Retinal pigment epithelial cell (primary cell): ENCODE results near the gene MAP2.

ENCODE experiments used
- DNase-seq: peaks from one replicate; pipeline ENCODE4 v3.0.0-alpha.2; 2010; ENCODE audit warnings: low read depth
- H3K4me3 ChIP-seq: 2 replicates; pipeline ENCODE4 v1.5.1; 2011; ENCODE audit warnings: mild to moderate bottlenecking, low read length, control low read depth, moderate library complexity
- CTCF ChIP-seq: conservative IDR thresholded peaks from 2 replicates; pipeline ENCODE4 v1.5.1; 2011; ENCODE audit warnings: low read depth, low read length, control low read depth, inconsistent platforms

Gene MAP2

DNA sequence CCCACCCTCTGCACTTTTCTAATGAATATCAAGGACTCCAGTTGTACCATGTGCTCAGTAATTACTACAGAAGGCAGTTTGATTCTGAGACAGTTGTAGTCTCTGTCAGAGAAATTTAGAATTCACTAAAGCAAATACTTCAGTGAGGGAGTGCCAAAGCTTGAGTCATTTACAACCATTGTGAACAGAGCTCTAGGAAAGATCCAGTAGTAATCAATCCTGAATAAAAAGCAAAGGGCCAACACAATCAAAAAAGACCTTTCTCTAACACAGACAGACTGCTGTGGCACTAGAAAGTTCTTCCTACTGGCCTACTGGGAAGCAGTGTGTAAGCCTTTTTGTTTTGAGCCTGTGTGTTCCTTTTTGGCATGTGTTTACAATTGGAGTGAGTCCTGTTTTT lies 212.2 kb downstream of the MAP2 start:
- no peak overlapping the region for H3K4me3 ChIP-seq
- DNase-seq: no peak
- TF ChIP-seq CTCF: no peak

- no peak for TF ChIP-seq CTCF
- DNase-seq: no peak
Measured at GRCh38 chr2:209637293-209637692, 213.4 kb downstream of the MAP2 start.

DNA sequence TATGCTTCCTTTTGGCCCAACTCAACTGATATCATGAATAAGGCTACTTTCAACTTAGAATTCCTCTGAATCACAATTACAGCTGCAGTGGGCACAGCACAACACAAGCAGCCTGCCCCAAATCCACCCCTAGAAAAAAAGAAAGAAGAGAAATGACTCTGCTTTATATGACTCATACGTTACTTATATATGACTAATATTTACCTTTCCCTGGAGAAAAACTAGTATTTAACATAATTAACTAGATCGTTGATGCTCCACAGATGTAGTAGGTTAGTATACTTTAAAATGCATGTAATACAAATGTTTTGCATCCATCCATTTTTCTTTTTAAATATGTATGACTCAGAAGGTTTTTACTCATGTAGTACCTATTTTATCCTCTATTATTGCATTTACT lies 214.5 kb downstream of the MAP2 start:
- no peak for DNase-seq
- no peak for TF ChIP-seq CTCF

More at GRCh38 chr2:209637293-209637692, 213.4 kb downstream of the MAP2 start:
- H3K4me3 ChIP-seq: no peak overlapping the region

GRCh38 chr2:209640358-209640757 lies 216.5 kb downstream of the MAP2 start:
- DNase-seq: no peak
- H3K4me3 ChIP-seq: no peak overlapping the region
- no peak for TF ChIP-seq CTCF

More for the DNA sequence above, 214.5 kb downstream of the MAP2 start:
- H3K4me3 ChIP-seq: no peak overlapping the region

DNA sequence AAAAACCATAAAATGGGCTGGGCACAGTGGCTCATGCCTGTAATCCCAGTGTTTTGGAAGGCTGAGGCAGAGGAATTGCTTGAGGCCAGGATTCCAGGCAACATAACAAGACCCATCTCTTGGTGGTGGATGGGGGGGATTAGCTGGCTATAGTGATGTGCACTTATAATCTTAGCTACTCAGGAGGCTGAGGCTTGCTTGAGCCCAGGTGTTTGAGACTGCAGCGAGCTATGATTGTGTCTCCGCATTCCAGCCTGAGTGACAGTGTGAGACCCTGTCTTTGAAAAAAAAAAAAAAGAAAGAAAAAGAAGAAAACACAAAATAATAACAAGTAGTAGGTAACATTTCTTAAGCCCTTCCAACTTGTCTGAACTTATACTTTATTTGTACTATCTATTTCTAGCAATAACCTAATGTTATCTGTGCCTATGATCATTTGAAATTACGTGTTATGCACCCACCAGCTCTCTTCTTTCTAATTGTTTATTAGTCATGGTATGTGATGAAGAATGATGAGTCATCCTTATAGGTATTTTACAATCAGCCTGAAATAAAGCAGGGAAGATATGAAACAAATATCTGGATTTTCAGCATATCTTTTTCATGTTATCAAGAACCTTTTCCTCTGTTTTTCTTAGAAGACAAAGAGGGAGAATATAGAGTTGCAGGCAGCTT lies 218.4 kb downstream of the MAP2 start:
- DNase-seq: no peak
- no peak overlapping the region for H3K4me3 ChIP-seq
- TF ChIP-seq CTCF: no peak

GRCh38 chr2:209644842-209645241 lies 221.0 kb downstream of the MAP2 start:
- no peak for TF ChIP-seq CTCF

GRCh38 chr2:209648714-209649113 lies 224.9 kb downstream of the MAP2 start:
- H3K4me3 ChIP-seq: no peak overlapping the region
- TF ChIP-seq CTCF: no peak
- DNase-seq: no peak

More at GRCh38 chr2:209644842-209645241, 221.0 kb downstream of the MAP2 start:
- H3K4me3 ChIP-seq: no peak overlapping the region
- no peak for DNase-seq
